GM21526 (cell line): ENCODE results near the gene KCTD17.

Experiments
- ATAC-seq: cut with Tn5 transposase; IDR thresholded peaks from one replicate; pipeline ENCODE4 v1.9.1; 2021; ENCODE audit warnings: moderate library complexity; ENCODE audit not compliant: unreplicated experiment, low FRiP score

KCTD17 gene

GRCh38 chr22:37095113-37095512 is 43.6 kb downstream of the KCTD17 start:
- ATAC-seq: no peak

- no peak for ATAC-seq
Measured at GRCh38 chr22:37097346-37097745, 45.8 kb downstream of the KCTD17 start.

GRCh38 chr22:37098976-37099591 is 47.5 kb downstream of the KCTD17 start:
- no peak for ATAC-seq

- ATAC-seq: no peak
Measured at GRCh38 chr22:37100589-37101127, 49.1 kb downstream of the KCTD17 start.

GRCh38 chr22:37101311-37102066 is 49.9 kb downstream of the KCTD17 start:
- no peak for ATAC-seq

GRCh38 chr22:37103151-37103550 is 51.6 kb downstream of the KCTD17 start:
- no peak for ATAC-seq

GRCh38 chr22:37103656-37104452 is 52.3 kb downstream of the KCTD17 start:
- no peak for ATAC-seq

GRCh38 chr22:37105154-37105553 is 53.6 kb downstream of the KCTD17 start:
- no peak for ATAC-seq

- no peak for ATAC-seq
Measured at GRCh38 chr22:37105990-37106389, 54.4 kb downstream of the KCTD17 start.

GRCh38 chr22:37107816-37108621 is 56.5 kb downstream of the KCTD17 start:
- ATAC-seq: no peak

- no peak for ATAC-seq
Measured at GRCh38 chr22:37109242-37109917, 57.8 kb downstream of the KCTD17 start, which contains the start of gene TMPRSS6. Gene TMPRSS6 (minus strand): TSS chr22:37109713. CDS start chr22:37103417, 6,296 bp downstream.

- ATAC-seq: no peak
Measured at GRCh38 chr22:37111156-37111717, 59.7 kb downstream of the KCTD17 start.

GRCh38 chr22:37112084-37112728 is 60.7 kb downstream of the KCTD17 start:
- no peak for ATAC-seq
